H9 (cell line): ENCODE results near the gene PYGB. TPM values are rescaled to one million over a fixed set of nuclear protein-coding genes. Genes with fewer than 3 reads are reported as not detected.

Source experiments
- DNase-seq: peaks from one replicate; pipeline ENCODE4 v3.0.0-alpha.2; 2017
- H2AFZ ChIP-seq: one replicate; pipeline ENCODE4 v1.6.1; 2013; ENCODE audit warnings: mild to moderate bottlenecking, low read length, control low read depth, moderate library complexity
- H2AK5ac ChIP-seq: 2 replicates; pipeline ENCODE4 v1.6.1; 2013; ENCODE audit warnings: low read length, control low read depth, mixed read lengths; ENCODE audit not compliant: insufficient read length
- H2BK120ac ChIP-seq: one replicate; pipeline ENCODE4 v1.6.1; 2013; ENCODE audit warnings: low read depth, mild to moderate bottlenecking, low read length, control low read depth, inconsistent platforms; ENCODE audit not compliant: poor library complexity, severe bottlenecking
- H2BK12ac ChIP-seq: 2 replicates; pipeline ENCODE4 v1.6.1; 2013; ENCODE audit warnings: low read length, control low read depth, mixed read lengths, low read depth; ENCODE audit not compliant: insufficient read length
- H2BK15ac ChIP-seq: 2 replicates; pipeline ENCODE4 v1.6.1; 2013; ENCODE audit warnings: low read depth, low read length, control low read depth
- H2BK20ac ChIP-seq: one replicate; pipeline ENCODE4 v1.6.1; 2013; ENCODE audit warnings: low read depth, mild to moderate bottlenecking, low read length, control low read depth, inconsistent platforms; ENCODE audit not compliant: poor library complexity, severe bottlenecking
- H2BK5ac ChIP-seq: 2 replicates; pipeline ENCODE4 v1.6.1; 2013; ENCODE audit warnings: low read length, control low read depth, mixed read lengths; ENCODE audit not compliant: insufficient read length
- H3K14ac ChIP-seq: 2 replicates; pipeline ENCODE4 v1.6.1; 2013; ENCODE audit warnings: low read length, control low read depth; ENCODE audit not compliant: insufficient read depth
- H3K18ac ChIP-seq: 2 replicates; pipeline ENCODE4 v1.6.1; 2013; ENCODE audit warnings: low read depth, mild to moderate bottlenecking, mixed read lengths, low read length, control low read depth; ENCODE audit not compliant: insufficient read length
- H3K23ac ChIP-seq: 2 replicates; pipeline ENCODE4 v1.6.1; 2013; ENCODE audit warnings: low read length, control low read depth, mixed read lengths, low read depth; ENCODE audit not compliant: insufficient read length
- H3K23me2 ChIP-seq: 2 replicates; pipeline ENCODE4 v1.6.1; 2013; ENCODE audit warnings: low read depth, mild to moderate bottlenecking, mixed read lengths, low read length, control low read depth; ENCODE audit not compliant: insufficient read length, poor library complexity, severe bottlenecking
- H3K27ac ChIP-seq: 2 replicates; pipeline ENCODE4 v1.5.1; 2013; ENCODE audit warnings: low read length, control low read depth, mixed read lengths, low read depth; ENCODE audit not compliant: insufficient read length
- H3K27me3 ChIP-seq: 2 replicates; pipeline ENCODE4 v1.6.1; 2013; ENCODE audit warnings: low read length, control low read depth, inconsistent platforms; ENCODE audit not compliant: insufficient read depth
- H3K4ac ChIP-seq: 2 replicates; pipeline ENCODE4 v1.6.1; 2013; ENCODE audit warnings: low read depth, mild to moderate bottlenecking, control low read depth, inconsistent platforms, low read length, moderate library complexity
- H3K4me1 ChIP-seq: 2 replicates; pipeline ENCODE4 v1.6.1; 2013; ENCODE audit warnings: low read length, control low read depth, inconsistent platforms; ENCODE audit not compliant: insufficient read depth
- H3K4me2 ChIP-seq: 2 replicates; pipeline ENCODE4 v1.6.1; 2013; ENCODE audit warnings: low read length, control low read depth, mixed read lengths; ENCODE audit not compliant: insufficient read length, insufficient read depth
- H3K56ac ChIP-seq: 2 replicates; pipeline ENCODE4 v1.6.1; 2013; ENCODE audit warnings: low read depth, mild to moderate bottlenecking, mixed read lengths, low read length, control low read depth; ENCODE audit not compliant: insufficient read length
- H3K79me1 ChIP-seq: 2 replicates; pipeline ENCODE4 v1.6.1; 2013; ENCODE audit warnings: low read depth, mild to moderate bottlenecking, moderate library complexity, low read length, control low read depth, inconsistent platforms; ENCODE audit not compliant: insufficient read depth, poor library complexity, severe bottlenecking
- H3K79me2 ChIP-seq: 2 replicates; pipeline ENCODE4 v1.6.1; 2013; ENCODE audit warnings: low read length, control low read depth, inconsistent platforms; ENCODE audit not compliant: insufficient read depth
- H3K9ac ChIP-seq: 2 replicates; pipeline ENCODE4 v1.6.1; 2013; ENCODE audit warnings: low read length, control low read depth, mixed read lengths; ENCODE audit not compliant: insufficient read length; ENCODE audit errors: extremely low read depth
- H3K9me3 ChIP-seq: one replicate; pipeline ENCODE4 v1.6.1; 2013; ENCODE audit warnings: low read depth, low read length, inconsistent platforms; ENCODE audit not compliant: control insufficient read depth
- H3T11ph ChIP-seq: one replicate; pipeline ENCODE4 v1.6.1; 2013; ENCODE audit warnings: mild to moderate bottlenecking, low read length, control low read depth, inconsistent platforms
- H4K20me1 ChIP-seq: one replicate; pipeline ENCODE4 v1.6.1; 2013; ENCODE audit not compliant: control insufficient read depth, insufficient read length, insufficient read depth
- H4K5ac ChIP-seq: 2 replicates; pipeline ENCODE4 v1.6.1; 2013; ENCODE audit warnings: low read depth, mild to moderate bottlenecking, mixed read lengths, low read length, control low read depth; ENCODE audit not compliant: insufficient read length
- H4K8ac ChIP-seq: replicated peaks from 2 replicates; pipeline ENCODE4 v1.6.1; 2013; ENCODE audit warnings: low read length, control low read depth, mixed read lengths, low read depth; ENCODE audit not compliant: insufficient read length
- H4K91ac ChIP-seq: 2 replicates; pipeline ENCODE4 v1.6.1; 2013; ENCODE audit warnings: low read depth, mild to moderate bottlenecking, moderate library complexity, mixed read lengths, low read length, control low read depth; ENCODE audit not compliant: insufficient read length
- H3K27ac Mint-ChIP-seq, 3 experiments: 2 replicates in 2 of 3; 3 replicates in 1 of 3; pipeline ENCODE4 v1.8.0; 2020 to 2021; ENCODE audit warnings: mixed read lengths in 3 of 3, mild to moderate bottlenecking in 1 of 3, moderate library complexity in 1 of 3
- H3K27me3 Mint-ChIP-seq: 2 replicates; pipeline ENCODE4 v1.8.0; 2021; ENCODE audit warnings: low read depth, mild to moderate bottlenecking, moderate library complexity, mixed read lengths
- H3K36me3 Mint-ChIP-seq, 3 experiments: 2 replicates in 2 of 3; 3 replicates in 1 of 3; pipeline ENCODE4 v1.8.0; 2020 to 2021; ENCODE audit warnings: low read depth in 3 of 3, mixed read lengths in 3 of 3; ENCODE audit not compliant: insufficient read depth in 1 of 3
- H3K4me1 Mint-ChIP-seq, 2 experiments: 2 replicates each; pipeline ENCODE4 v1.8.0; 2020; ENCODE audit warnings: mixed read lengths in 2 of 2
- H3K4me3 Mint-ChIP-seq, 2 experiments: 2 replicates in 1 of 2; 3 replicates in 1 of 2; pipeline ENCODE4 v1.8.0; 2020 to 2021; ENCODE audit warnings: mild to moderate bottlenecking in 2 of 2, mixed read lengths in 2 of 2, moderate library complexity in 1 of 2
- H3K9me3 Mint-ChIP-seq, 2 experiments: 2 replicates in 1 of 2; 3 replicates in 1 of 2; pipeline ENCODE4 v1.8.0; 2020; ENCODE audit warnings: mild to moderate bottlenecking in 2 of 2, mixed read lengths in 2 of 2, moderate library complexity in 1 of 2
- CTCF ChIP-seq: fragments of 200-600 bp; sonication (generic); conservative IDR thresholded peaks from 3 replicates; pipeline ENCODE4 v1.8.0; 2021; ENCODE audit warnings: antibody characterized with exemption, mild to moderate bottlenecking
- WGBS: extraction: QIAGEN DNeasy Blood & Tissue Kit; methylation state at CpG from one replicate; pipeline ENCODE4 v1.1.7; 2013; ENCODE audit warnings: missing lambda C conversion rate, low lambda C conversion rate, mixed read lengths; ENCODE audit not compliant: insufficient read length; ENCODE audit errors: extremely low coverage; 5-methylcytosine and 5-hydroxymethylcytosine counted together
- total RNA-seq: library from RNA; stranded (reverse); gene quantifications from 2 replicates; pipeline ENCODE4 v1.2.1, GENCODE V29; 2021

The PYGB gene
- total RNA-seq, 1 experiment from 2014 or later, result 46.9 TPM

DNA sequence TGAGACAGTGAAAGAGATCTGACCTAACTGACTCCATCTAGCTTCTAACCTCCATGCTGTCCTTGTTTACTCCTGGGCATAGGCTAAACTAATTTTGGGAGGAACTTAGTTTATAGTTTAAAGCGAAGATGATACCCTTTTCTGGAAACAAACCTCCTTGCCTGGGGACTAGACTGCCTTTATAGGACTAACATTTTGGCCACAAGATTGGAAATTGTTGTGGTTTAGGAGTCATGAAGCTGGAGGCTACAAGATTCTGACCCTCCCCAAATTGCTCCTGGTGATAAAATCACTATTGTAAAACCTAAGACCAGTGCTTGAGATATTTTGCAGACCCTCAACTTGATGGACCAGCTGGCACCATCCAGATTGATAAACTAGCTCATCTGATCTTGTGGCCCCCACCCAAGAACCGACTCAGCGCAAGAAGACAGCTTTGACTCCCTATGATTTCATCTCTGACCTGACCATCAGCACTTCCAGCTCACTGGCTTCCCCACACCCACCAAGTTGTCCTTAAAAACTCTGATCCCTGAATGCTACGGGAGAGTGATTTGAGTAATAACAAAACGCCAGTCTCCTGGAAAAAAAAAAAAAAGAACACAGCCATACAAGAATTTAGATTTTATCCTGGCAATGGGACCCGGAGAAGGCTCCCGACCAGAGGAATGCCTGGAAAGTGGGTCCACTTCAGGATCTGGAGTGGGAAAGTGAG is 79.8 kb downstream of the PYGB start:
- Histone ChIP-seq H2BK15ac (no peak overlapping the region), H2AFZ (no peak overlapping the region), H3K9me3 (no peaks in the 10 kb centered on the region), H3K23me2 (no peaks in the 10 kb centered on the region), H4K5ac (no peak overlapping the region), H3K27ac (no peak overlapping the region), H3K18ac (no peak overlapping the region), H4K20me1 (no peaks in the 10 kb centered on the region), H3K4me2 (no peak overlapping the region), H3K4ac (no peak overlapping the region), H4K91ac (no peak overlapping the region), H3K23ac (no peak overlapping the region), H3K56ac (no peak overlapping the region), H3K14ac (no peak overlapping the region), H3T11ph (no peak overlapping the region), H2BK5ac (no peak overlapping the region), H2AK5ac (no peak overlapping the region), H3K79me1 (peaks cover 6% of the 10 kb centered on the region), H2BK12ac (no peak overlapping the region), H3K79me2 (peaks cover 3% of the 10 kb centered on the region; the same call in 1 of the 2 replicates), H4K8ac (no peak overlapping the region), H3K27me3 (no peaks in the 10 kb centered on the region), H3K9ac (no peak overlapping the region), H2BK20ac (no peak overlapping the region), H2BK120ac (no peak overlapping the region), H3K4me1 (peaks cover 6% of the 10 kb centered on the region)
- H3K27ac Mint-ChIP-seq, result peak overlapping the region in 1 of 3 experiments; percentile 78; a peak in 3 of 7 replicates
- H3K27me3 Mint-ChIP-seq, result no peaks in the 10 kb centered on the region
- DNase-seq, result no peak
- TF ChIP-seq CTCF, result no peak
- peaks cover 12 to 18% of the 10 kb centered on the region in 2 experiments for H3K9me3 Mint-ChIP-seq
- H3K4me3 Mint-ChIP-seq, result no peak overlapping the region
- H3K36me3 Mint-ChIP-seq, result peaks cover 24 to 36% (median 30%) of the 10 kb centered on the region in 3 experiments
- H3K4me1 Mint-ChIP-seq, result peaks cover 21 to 23% of the 10 kb centered on the region in 2 experiments
- no CpG with 5 or more reads among the region's 7 CpGs for WGBS
